Measurements from ENCODE around the gene C1QTNF1.

C1QTNF1 gene

DNA sequence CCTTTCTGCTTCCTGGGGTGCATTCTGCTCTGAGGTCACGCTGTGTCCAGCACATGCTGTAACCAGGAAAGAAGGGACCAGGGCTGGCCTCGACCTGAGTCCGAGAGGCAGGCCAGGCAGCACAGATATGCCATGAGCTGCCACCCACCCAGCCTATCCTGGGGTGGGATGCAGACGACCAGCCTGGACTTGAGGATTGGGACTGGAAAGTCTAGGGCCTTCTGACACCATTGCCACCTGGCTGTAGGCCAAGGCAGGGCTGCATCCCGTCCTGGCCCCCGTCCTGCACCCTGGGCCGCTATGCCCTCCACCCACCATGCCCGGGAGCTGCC is 65.0 kb downstream of the C1QTNF1 start:
- TF ChIP-seq, protein P1, sequence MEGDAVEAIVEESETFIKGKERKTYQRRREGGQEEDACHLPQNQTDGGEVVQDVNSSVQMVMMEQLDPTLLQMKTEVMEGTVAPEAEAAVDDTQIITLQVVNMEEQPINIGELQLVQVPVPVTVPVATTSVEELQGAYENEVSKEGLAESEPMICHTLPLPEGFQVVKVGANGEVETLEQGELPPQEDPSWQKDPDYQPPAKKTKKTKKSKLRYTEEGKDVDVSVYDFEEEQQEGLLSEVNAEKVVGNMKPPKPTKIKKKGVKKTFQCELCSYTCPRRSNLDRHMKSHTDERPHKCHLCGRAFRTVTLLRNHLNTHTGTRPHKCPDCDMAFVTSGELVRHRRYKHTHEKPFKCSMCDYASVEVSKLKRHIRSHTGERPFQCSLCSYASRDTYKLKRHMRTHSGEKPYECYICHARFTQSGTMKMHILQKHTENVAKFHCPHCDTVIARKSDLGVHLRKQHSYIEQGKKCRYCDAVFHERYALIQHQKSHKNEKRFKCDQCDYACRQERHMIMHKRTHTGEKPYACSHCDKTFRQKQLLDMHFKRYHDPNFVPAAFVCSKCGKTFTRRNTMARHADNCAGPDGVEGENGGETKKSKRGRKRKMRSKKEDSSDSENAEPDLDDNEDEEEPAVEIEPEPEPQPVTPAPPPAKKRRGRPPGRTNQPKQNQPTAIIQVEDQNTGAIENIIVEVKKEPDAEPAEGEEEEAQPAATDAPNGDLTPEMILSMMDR (IDR thresholded peaks at IDR 0.05) = no peak

DNA sequence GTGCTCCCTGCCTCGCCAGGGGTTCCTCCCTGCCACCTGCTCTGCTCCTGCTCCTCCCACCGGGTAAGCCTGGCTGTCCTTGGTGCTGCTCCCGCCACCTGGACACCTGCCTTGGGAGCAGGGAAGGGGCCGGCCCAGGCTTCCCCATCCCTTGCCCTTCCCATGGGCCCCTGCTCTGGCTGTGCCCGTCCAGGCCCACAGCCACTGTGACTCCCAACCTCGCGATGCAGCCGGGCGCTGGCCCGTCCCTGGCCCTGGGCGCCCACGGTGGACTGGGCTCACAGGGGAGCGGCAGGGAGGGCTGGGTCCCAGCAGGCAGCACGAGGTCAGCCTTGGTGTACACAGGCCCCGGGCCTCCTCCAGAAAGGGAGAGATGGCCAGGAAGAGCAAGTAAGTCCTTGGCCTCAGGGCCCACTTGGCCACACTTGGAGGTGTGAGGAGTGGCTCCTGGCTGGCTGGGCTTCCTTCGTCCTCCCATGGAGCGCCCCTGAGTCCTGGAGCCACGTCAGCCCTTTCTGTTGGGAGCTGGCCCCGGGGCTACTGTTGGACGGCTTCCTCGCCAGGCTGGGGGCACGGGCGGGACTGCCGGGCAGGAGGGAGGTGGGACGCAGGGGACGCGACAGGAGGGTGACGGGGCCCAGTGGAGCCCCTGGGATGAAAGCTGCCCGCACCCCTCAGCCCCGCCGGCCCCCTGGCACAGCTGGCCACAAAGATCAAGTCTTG is 65.9 kb downstream of the C1QTNF1 start:
- TF ChIP-seq, protein P1 (IDR thresholded peaks at IDR 0.05) = no peak

DNA sequence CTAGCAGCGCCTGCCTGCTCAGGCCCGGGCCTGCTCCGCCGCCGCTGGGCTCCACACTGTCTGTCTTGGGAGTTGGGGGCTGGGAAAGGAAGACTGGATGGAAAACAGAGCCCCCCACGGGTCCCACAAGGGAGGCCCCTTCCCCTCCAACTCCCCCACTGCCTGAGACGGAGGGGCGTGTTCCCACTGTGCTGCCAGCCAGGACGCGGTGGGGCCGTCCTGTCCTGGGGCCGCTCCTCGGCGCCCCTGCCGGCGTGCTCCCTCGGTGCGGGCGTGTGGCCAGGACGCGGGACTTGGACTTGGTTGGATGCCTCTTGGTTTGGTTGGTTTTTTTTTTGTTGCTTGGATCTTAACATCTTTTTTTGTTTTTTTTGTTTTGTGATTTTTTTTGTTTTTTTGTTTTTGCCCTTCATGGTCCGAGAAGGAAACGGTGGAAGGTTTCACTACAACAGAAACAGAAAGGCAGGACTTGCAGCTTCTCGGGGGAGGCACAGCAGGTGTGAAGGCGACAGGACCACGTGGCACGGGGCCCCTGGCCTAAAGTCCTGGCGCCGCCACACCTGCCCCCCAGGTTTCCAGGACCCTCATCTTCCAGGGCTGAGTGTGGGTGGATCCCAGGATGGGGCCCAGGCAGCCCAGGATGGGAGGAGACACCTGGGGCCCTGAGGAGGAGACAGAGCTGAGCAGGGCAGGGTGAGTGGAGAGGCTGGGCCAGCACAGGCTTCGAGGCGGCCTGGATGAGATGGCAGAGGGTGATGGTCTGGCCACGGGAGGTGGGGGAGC is 66.7 kb downstream of the C1QTNF1 start:
- TF ChIP-seq, protein P1 (IDR thresholded peaks at IDR 0.05) = no peak

DNA sequence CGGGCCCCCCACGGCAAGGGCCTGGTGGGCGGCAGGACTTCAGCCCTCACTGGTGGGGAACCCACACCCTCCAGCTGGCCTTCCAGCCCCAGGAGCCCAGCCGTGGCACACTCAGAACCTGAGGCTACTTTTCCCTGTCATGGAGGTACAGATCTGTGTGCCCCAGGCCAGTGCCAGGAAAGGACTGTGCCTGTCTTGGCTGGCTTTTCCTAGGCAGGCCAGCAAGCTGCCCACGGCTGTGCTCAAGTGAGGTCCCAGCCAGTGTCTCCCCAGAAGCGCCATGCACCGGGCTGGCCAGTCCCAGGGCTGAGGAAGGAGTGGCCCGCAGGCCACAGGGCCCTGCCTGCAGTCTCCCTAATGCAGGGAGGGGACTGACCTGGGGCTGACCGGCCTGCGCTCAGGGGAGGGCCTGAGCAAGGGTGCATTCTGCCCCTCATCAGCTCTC is 67.3 kb downstream of the C1QTNF1 start:
- TF ChIP-seq, protein P1 (IDR thresholded peaks at IDR 0.05) = no peak

DNA sequence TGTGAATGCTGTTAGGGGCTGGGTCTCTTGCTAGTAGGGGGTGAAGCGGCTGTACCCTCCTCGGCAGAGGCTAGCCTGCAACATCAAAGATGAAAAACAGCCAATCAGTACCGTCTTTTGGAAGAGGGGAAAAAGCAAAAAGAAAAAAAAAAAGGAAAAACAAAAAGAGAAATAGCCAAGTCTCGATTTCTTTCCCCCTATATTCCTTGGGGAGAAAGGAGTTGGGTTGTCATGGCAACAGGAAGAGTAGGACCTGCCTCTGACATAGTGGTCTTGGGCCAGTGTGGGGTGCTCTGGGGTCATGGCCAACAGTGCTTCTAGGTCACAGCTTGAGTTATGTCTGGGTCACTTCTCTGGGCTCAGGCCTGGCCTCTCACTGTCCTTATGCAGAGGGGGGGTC is 68.6 kb downstream of the C1QTNF1 start:
- TF ChIP-seq, protein P1 (IDR thresholded peaks at IDR 0.05) = no peak

DNA sequence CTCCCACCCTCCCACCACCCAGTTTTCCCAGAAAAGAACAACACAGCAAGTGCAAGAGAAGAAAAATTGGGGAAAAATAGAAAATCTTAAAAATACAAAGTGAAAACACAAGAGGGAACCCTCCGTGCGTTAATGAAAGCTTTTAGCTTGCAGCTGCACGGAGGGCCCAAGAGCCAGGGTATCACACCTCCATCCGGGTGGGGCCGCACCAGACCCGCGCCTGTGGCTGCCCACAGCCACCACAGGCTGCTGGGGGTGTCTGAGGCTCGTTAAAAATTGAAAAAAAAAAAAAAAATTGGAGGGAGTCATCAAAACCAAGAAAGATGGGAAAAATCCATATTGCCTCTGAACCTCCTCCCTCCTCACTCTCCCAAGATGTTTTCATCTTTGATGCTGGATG is 69.3 kb downstream of the C1QTNF1 start:
- TF ChIP-seq, protein P1 (IDR thresholded peaks at IDR 0.05) = no peak

DNA sequence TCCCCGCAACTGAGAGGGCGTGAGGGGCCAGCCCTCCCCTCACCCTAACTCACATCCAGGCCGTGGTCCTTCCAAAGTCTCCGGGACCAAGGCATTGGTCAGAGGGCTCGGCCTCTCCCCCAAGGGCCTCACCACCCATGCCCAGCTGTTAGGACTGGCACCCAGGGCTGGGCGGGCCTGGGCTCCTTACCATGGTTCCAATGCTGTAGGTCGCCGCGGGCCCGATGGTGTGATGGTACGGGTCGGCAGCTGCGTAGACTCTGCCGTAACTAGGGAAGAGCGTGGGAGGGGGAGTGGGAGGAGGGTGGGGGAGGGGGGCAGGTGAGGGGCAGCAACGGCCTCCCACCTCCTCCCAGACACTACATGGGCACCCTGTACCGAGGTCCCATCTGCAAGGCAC is 70.3 kb downstream of the C1QTNF1 start:
- TF ChIP-seq, protein P1 (IDR thresholded peaks at IDR 0.05) = no peak
